MCF 10A (cell line): Measurements from ENCODE around the gene CFAP97D1. TPM values are rescaled to one million over a fixed set of nuclear protein-coding genes. Genes with fewer than 3 reads are reported as not detected.

Source experiments
- BruUV-seq: library from RNA; stranded (reverse); fragments of 400-500 nt; replicated peaks from 2 replicates; lab custom pipeline; 2021; lab: Mats Ljungman, UMichigan
- CTCF ChIA-PET: fragments of 300-600 bp; sonication (Branson Sonifier 250); formaldehyde crosslinking; extraction: SDS; loops from one replicate; lab custom pipeline; 2021; ENCODE audit warnings: antibody characterized with exemption, inconsistent platforms; lab: Yijun Ruan, JAX
- POLR2A ChIA-PET: fragments of 300-600, 350-650 bp; sonication (Branson Sonifier 250); formaldehyde crosslinking; extraction: SDS; loops from one replicate; lab custom pipeline; 2020; ENCODE audit warnings: antibody characterized with exemption, inconsistent platforms; lab: Yijun Ruan, JAX
- DNase-seq: peaks from one replicate; pipeline ENCODE4 v3.0.0-alpha.2; 2018; ENCODE audit not compliant: unreplicated experiment
- H3K27ac Mint-ChIP-seq: one replicate; pipeline ENCODE4 v1.8.0; 2022; ENCODE audit warnings: mild to moderate bottlenecking, low read depth, mixed read lengths; ENCODE audit not compliant: unreplicated experiment
- H3K27me3 Mint-ChIP-seq: one replicate; pipeline ENCODE4 v1.8.0; 2022; ENCODE audit warnings: mixed read lengths; ENCODE audit not compliant: insufficient read depth, unreplicated experiment
- H3K36me3 Mint-ChIP-seq: one replicate; pipeline ENCODE4 v1.8.0; 2022; ENCODE audit warnings: mild to moderate bottlenecking, moderate library complexity, mixed read lengths; ENCODE audit not compliant: insufficient read depth, unreplicated experiment
- H3K4me1 Mint-ChIP-seq: one replicate; pipeline ENCODE4 v1.8.0; 2022; ENCODE audit warnings: mixed read lengths; ENCODE audit not compliant: insufficient read depth, unreplicated experiment
- H3K4me3 Mint-ChIP-seq: one replicate; pipeline ENCODE4 v1.8.0; 2022; ENCODE audit warnings: mild to moderate bottlenecking, moderate library complexity, mixed read lengths; ENCODE audit not compliant: unreplicated experiment
- H3K9me3 Mint-ChIP-seq: one replicate; pipeline ENCODE4 v1.8.0; 2022; ENCODE audit warnings: mixed read lengths; ENCODE audit not compliant: unreplicated experiment
- CTCF ChIP-seq: fragments of 200-600 bp; IDR thresholded peaks from one replicate; pipeline ENCODE4 v1.8.0; 2022; ENCODE audit warnings: antibody characterized with exemption, mild to moderate bottlenecking; ENCODE audit not compliant: unreplicated experiment
- intact Hi-C: fragments of 100-400 bp; cut with micrococcal nuclease; formaldehyde crosslinking; loops from 2 replicates; pipeline ENCODE4 v1.14.1; 2022
- total RNA-seq: library from RNA; stranded (reverse); gene quantifications from 2 replicates; pipeline ENCODE4 v1.2.3, GENCODE V29; 2022

CFAP97D1 gene
- total RNA-seq, 1 experiment from 2014 or later = not detected

GRCh38 chr17:43826206-43826605, 46.0 kb downstream of the CFAP97D1 start:
- no TSS peak for BruUV-seq
- intact Hi-C loops = no loop called here
- no peaks in the 10 kb centered on the region for H3K9me3 Mint-ChIP-seq
- POLR2A ChIA-PET = no interaction called here
- CTCF ChIA-PET = interaction anchor here (0.5 to 0.7 kb wide), 2 partner anchors 20 to 65 kb away, joined by 3 to 4 read pairs; partner anchors contain the start of gene CD300LG
- H3K4me3 Mint-ChIP-seq = no peak overlapping the region
- peaks cover 49% of the 10 kb centered on the region for H3K36me3 Mint-ChIP-seq
- no peak for TF ChIP-seq CTCF
- no peaks in the 10 kb centered on the region for H3K4me1 Mint-ChIP-seq
- no peak for DNase-seq
- no peaks in the 10 kb centered on the region for H3K27me3 Mint-ChIP-seq
- H3K27ac Mint-ChIP-seq = no peak overlapping the region

DNA sequence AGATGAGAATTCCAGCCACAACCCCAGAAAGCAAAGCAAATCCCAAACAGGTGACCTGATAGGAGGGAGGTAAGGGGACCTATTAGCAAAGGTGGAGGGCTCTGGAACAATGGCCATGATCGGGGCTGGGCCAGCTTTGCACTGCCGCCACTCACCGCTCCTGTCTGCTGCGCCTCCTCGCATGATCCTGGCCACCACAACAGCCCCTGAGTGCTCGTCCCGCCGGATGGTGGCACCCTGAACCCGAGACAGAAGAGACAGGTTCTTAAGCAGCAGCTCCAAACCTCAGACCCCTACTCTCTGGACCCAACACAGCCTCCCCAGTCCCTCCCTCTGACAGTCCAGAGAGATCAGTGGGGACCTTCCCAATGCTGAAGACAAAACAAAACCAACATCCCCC, 47.4 kb downstream of the CFAP97D1 start:
- no peaks in the 10 kb centered on the region for H3K4me1 Mint-ChIP-seq
- BruUV-seq = no TSS peak
- DNase-seq = no peak
- H3K4me3 Mint-ChIP-seq = no peak overlapping the region
- no peak overlapping the region for H3K27ac Mint-ChIP-seq
- no peaks in the 10 kb centered on the region for H3K9me3 Mint-ChIP-seq
- intact Hi-C loops = no loop called here
- no peak for TF ChIP-seq CTCF
- POLR2A ChIA-PET = no interaction called here
- CTCF ChIA-PET = interaction anchor here (1.3 kb wide), 1 partner anchor 19 kb away, joined by 5 read pairs; no protein-coding TSS in a partner anchor
- no peaks in the 10 kb centered on the region for H3K27me3 Mint-ChIP-seq
- peaks cover 48% of the 10 kb centered on the region for H3K36me3 Mint-ChIP-seq

DNA sequence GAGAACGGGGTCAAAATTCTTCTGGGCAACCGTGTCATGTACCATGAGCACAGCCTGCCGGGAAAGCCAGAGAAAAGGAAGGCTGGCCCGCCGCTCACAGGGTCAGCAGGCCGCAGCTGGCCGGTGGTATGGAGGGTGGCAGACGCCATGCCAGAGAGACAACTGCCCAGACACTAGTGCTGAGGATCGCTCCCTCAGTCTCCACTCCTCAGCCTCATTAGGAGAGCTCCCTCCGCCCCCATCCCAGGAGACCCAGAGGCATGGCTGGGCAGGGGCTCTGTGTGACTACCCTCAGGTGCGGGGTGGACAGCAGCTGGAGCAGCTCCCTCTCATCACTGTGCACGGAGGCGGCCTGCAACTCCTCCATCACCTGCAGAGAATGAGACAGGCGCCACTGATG, 49.5 kb downstream of the CFAP97D1 start:
- Mint-ChIP-seq H3K4me1 (peaks cover 12% of the 10 kb centered on the region), H3K36me3 (peaks cover 38% of the 10 kb centered on the region), H3K4me3 (no peak overlapping the region), H3K9me3 (no peaks in the 10 kb centered on the region), H3K27ac (no peak overlapping the region), H3K27me3 (no peaks in the 10 kb centered on the region)
- no peak for TF ChIP-seq CTCF
- CTCF ChIA-PET = interaction anchor here (2.1 kb wide), 1 partner anchor 17 kb away, joined by 13 read pairs; the partner anchor contains the start of gene CD300LG
- POLR2A ChIA-PET = interaction anchor here (1.2 kb wide), 2 partner anchors 11 to 16 kb away, joined by 3 to 4 read pairs; no protein-coding TSS in a partner anchor
- intact Hi-C loops = loop anchor here (5.0 kb wide), 1 partner anchor 47 kb away; the partner anchor contains the start of gene CFAP97D1
- no peak for DNase-seq
- BruUV-seq = no TSS peak

- Mint-ChIP-seq H3K27me3 (no peaks in the 10 kb centered on the region), H3K27ac (no peak overlapping the region), H3K4me3 (peak overlapping the region; percentile 40), H3K36me3 (peaks cover 38% of the 10 kb centered on the region), H3K4me1 (peaks cover 12% of the 10 kb centered on the region), H3K9me3 (no peaks in the 10 kb centered on the region)
- no peak for TF ChIP-seq CTCF
- no TSS peak for BruUV-seq
- no peak for DNase-seq
- POLR2A ChIA-PET = interaction anchor here (1.5 kb wide), 1 partner anchor 11 kb away, joined by 4 read pairs; no protein-coding TSS in a partner anchor
- CTCF ChIA-PET = interaction anchor here (0.5 to 2.1 kb wide), 2 partner anchors 16 to 426 kb away, joined by 4 to 13 read pairs; partner anchors contain the start of gene CD300LG
- intact Hi-C loops = loop anchor here (5.0 kb wide), 1 partner anchor 48 kb away; the partner anchor contains the start of gene CFAP97D1
Observed at GRCh38 chr17:43830510-43831140, 50.4 kb downstream of the CFAP97D1 start.
